ENCODE results near the gene GET3.
"Not testable (repeated sequence)": the region's sequence is repeated elsewhere in the genome, so short reads cannot be mapped to it uniquely, and the experiment has no call there.

Gene GET3

GRCh38 chr19:12715929-12716328, 21.4 kb upstream of the GET3 start:
- Histone ChIP-seq H3K79me2 (ENCODE audit: control insufficient read depth, insufficient read depth, low read length, unreplicated experiment) (peaks cover 54% of the 10 kb centered on the region), H3K27ac (ENCODE audit: low read depth, low read length) (no peak overlapping the region), H2AFZ (ENCODE audit: low read length, unreplicated experiment) (no peak overlapping the region), H3K4me1 (ENCODE audit: control insufficient read depth, insufficient read depth, low read length, unreplicated experiment) (peaks cover 14% of the 10 kb centered on the region), H3K27me3 (ENCODE audit: insufficient read depth, low read length) (no peaks in the 10 kb centered on the region), H3K4me3 (ENCODE audit: low read depth, low read length) (no peak overlapping the region), H3K36me3 (ENCODE audit: insufficient read depth, low read length) (no peaks in the 10 kb centered on the region)

GRCh38 chr19:12720296-12720695, 17.0 kb upstream of the GET3 start:
- Histone ChIP-seq H3K27me3 (ENCODE audit: insufficient read depth, low read length) (no peaks in the 10 kb centered on the region), H3K27ac (ENCODE audit: low read depth, low read length) (0 out of 2 replicates have a peak overlapping the region, but pooled peaks have one; percentile 90), H3K4me1 (ENCODE audit: control insufficient read depth, insufficient read depth, low read length, unreplicated experiment) (peaks cover 14% of the 10 kb centered on the region), H3K4me3 (ENCODE audit: low read depth, low read length) (peak overlapping the region; percentile 98), H3K79me2 (ENCODE audit: control insufficient read depth, insufficient read depth, low read length, unreplicated experiment) (peaks cover 66% of the 10 kb centered on the region), H2AFZ (ENCODE audit: low read length, unreplicated experiment) (no peak overlapping the region), H3K36me3 (ENCODE audit: insufficient read depth, low read length) (no peaks in the 10 kb centered on the region)

GRCh38 chr19:12720851-12721655, 16.2 kb upstream of the GET3 start:
- H3K36me3 ChIP-seq (ENCODE audit: insufficient read depth, low read length): no peaks in the 10 kb centered on the region
- peaks cover 59% of the 10 kb centered on the region for H3K79me2 ChIP-seq (ENCODE audit: control insufficient read depth, insufficient read depth, low read length, unreplicated experiment)
- no peak overlapping the region for H2AFZ ChIP-seq (ENCODE audit: low read length, unreplicated experiment)
- peaks cover 14% of the 10 kb centered on the region for H3K4me1 ChIP-seq (ENCODE audit: control insufficient read depth, insufficient read depth, low read length, unreplicated experiment)
- H3K4me3 ChIP-seq (ENCODE audit: low read depth, low read length): peak overlapping the region; percentile 98
- no peaks in the 10 kb centered on the region for H3K27me3 ChIP-seq (ENCODE audit: insufficient read depth, low read length)
- H3K27ac ChIP-seq (ENCODE audit: low read depth, low read length): peak overlapping the region; percentile 90

- H3K79me2 ChIP-seq (ENCODE audit: control insufficient read depth, insufficient read depth, low read length, unreplicated experiment): peaks cover 53% of the 10 kb centered on the region
- no peaks in the 10 kb centered on the region for H3K36me3 ChIP-seq (ENCODE audit: insufficient read depth, low read length)
- H3K4me3 ChIP-seq (ENCODE audit: low read depth, low read length): peak overlapping the region; percentile 98
- peak overlapping the region; percentile 6 for H2AFZ ChIP-seq (ENCODE audit: low read length, unreplicated experiment)
- peaks cover 14% of the 10 kb centered on the region for H3K4me1 ChIP-seq (ENCODE audit: control insufficient read depth, insufficient read depth, low read length, unreplicated experiment)
- H3K27me3 ChIP-seq (ENCODE audit: insufficient read depth, low read length): no peaks in the 10 kb centered on the region
- H3K27ac ChIP-seq (ENCODE audit: low read depth, low read length): peak overlapping the region; percentile 90
Observed at GRCh38 chr19:12721656-12722565, 15.4 kb upstream of the GET3 start.

- H3K27ac ChIP-seq (ENCODE audit: low read depth, low read length): peak overlapping the region; percentile 90
- peak overlapping the region; percentile 98 for H3K4me3 ChIP-seq (ENCODE audit: low read depth, low read length)
- peaks cover 14% of the 10 kb centered on the region for H3K4me1 ChIP-seq (ENCODE audit: control insufficient read depth, insufficient read depth, low read length, unreplicated experiment)
- no peaks in the 10 kb centered on the region for H3K36me3 ChIP-seq (ENCODE audit: insufficient read depth, low read length)
- peaks cover 48% of the 10 kb centered on the region for H3K79me2 ChIP-seq (ENCODE audit: control insufficient read depth, insufficient read depth, low read length, unreplicated experiment)
- peak overlapping the region; percentile 61 for H2AFZ ChIP-seq (ENCODE audit: low read length, unreplicated experiment)
- no peaks in the 10 kb centered on the region for H3K27me3 ChIP-seq (ENCODE audit: insufficient read depth, low read length)
Observed at GRCh38 chr19:12722566-12723380, 14.5 kb upstream of the GET3 start.

- peak overlapping the region; percentile 69 for H3K27ac ChIP-seq (ENCODE audit: low read depth, low read length)
- no peaks in the 10 kb centered on the region for H3K27me3 ChIP-seq (ENCODE audit: insufficient read depth, low read length)
- peak overlapping the region; percentile 98 for H3K4me3 ChIP-seq (ENCODE audit: low read depth, low read length)
- H3K36me3 ChIP-seq (ENCODE audit: insufficient read depth, low read length): no peaks in the 10 kb centered on the region
- H3K4me1 ChIP-seq (ENCODE audit: control insufficient read depth, insufficient read depth, low read length, unreplicated experiment): peaks cover 13% of the 10 kb centered on the region
- peaks cover 44% of the 10 kb centered on the region for H3K79me2 ChIP-seq (ENCODE audit: control insufficient read depth, insufficient read depth, low read length, unreplicated experiment)
- H2AFZ ChIP-seq (ENCODE audit: low read length, unreplicated experiment): peak overlapping the region; percentile 80
Observed at GRCh38 chr19:12723381-12723640, 14.0 kb upstream of the GET3 start.

- Histone ChIP-seq H3K36me3 (ENCODE audit: insufficient read depth, low read length) (no peaks in the 10 kb centered on the region), H3K27me3 (ENCODE audit: insufficient read depth, low read length) (no peaks in the 10 kb centered on the region), H3K27ac (ENCODE audit: low read depth, low read length) (peak within 1 kb of the TSS; percentile 69), H3K4me1 (ENCODE audit: control insufficient read depth, insufficient read depth, low read length, unreplicated experiment) (peaks cover 7% of the 10 kb centered on the region), H2AFZ (ENCODE audit: low read length, unreplicated experiment) (peak within 1 kb of the TSS; percentile 80), H3K4me3 (ENCODE audit: low read depth, low read length) (peak within 1 kb of the TSS; percentile 98), H3K79me2 (ENCODE audit: control insufficient read depth, insufficient read depth, low read length, unreplicated experiment) (peaks cover 39% of the 10 kb centered on the region)
Observed at GRCh38 chr19:12723641-12724426, 13.5 kb upstream of the GET3 start, which contains the start of gene TNPO2. Gene TNPO2 (minus strand): TSS chr19:12723932. CDS start chr19:12720977, 2,955 bp downstream.

GRCh38 chr19:12725612-12726011, 11.7 kb upstream of the GET3 start:
- H3K27me3 ChIP-seq (ENCODE audit: insufficient read depth, low read length); H3K4me1 ChIP-seq (ENCODE audit: control insufficient read depth, insufficient read depth, low read length, unreplicated experiment); H2AFZ ChIP-seq (ENCODE audit: low read length, unreplicated experiment); H3K27ac ChIP-seq (ENCODE audit: low read depth, low read length); H3K4me3 ChIP-seq (ENCODE audit: low read depth, low read length); H3K36me3 ChIP-seq (ENCODE audit: insufficient read depth, low read length): not testable (repeated sequence)
- H3K79me2 ChIP-seq (ENCODE audit: control insufficient read depth, insufficient read depth, low read length, unreplicated experiment): peaks cover 27% of the 10 kb centered on the region

GRCh38 chr19:12726988-12727316, 10.3 kb upstream of the GET3 start:
- H3K36me3 ChIP-seq (ENCODE audit: insufficient read depth, low read length): no peaks in the 10 kb centered on the region
- peaks cover 25% of the 10 kb centered on the region for H3K79me2 ChIP-seq (ENCODE audit: control insufficient read depth, insufficient read depth, low read length, unreplicated experiment)
- no peaks in the 10 kb centered on the region for H3K27me3 ChIP-seq (ENCODE audit: insufficient read depth, low read length)
- no peak overlapping the region for H2AFZ ChIP-seq (ENCODE audit: low read length, unreplicated experiment)
- H3K4me3 ChIP-seq (ENCODE audit: low read depth, low read length): no peak overlapping the region
- no peak overlapping the region for H3K27ac ChIP-seq (ENCODE audit: low read depth, low read length)
- no peaks in the 10 kb centered on the region for H3K4me1 ChIP-seq (ENCODE audit: control insufficient read depth, insufficient read depth, low read length, unreplicated experiment)
